ENCODE data around the gene ENDOV. TPM values are rescaled to one million over a fixed set of nuclear protein-coding genes. Genes with fewer than 3 reads are reported as not detected.

Gene ENDOV
- total RNA-seq, 2 experiments from 2014 or later = 16.8 to 18.1 TPM

- H3K4me3 Mint-ChIP-seq = peak overlapping the region; percentile 99
- peaks cover 27% of the 10 kb centered on the region for H3K27me3 Mint-ChIP-seq
- peaks cover 5% of the 10 kb centered on the region for H3K36me3 Mint-ChIP-seq (ENCODE audit: low read depth)
- POLR2A ChIA-PET = interaction anchor here (2.2 to 2.8 kb wide), 2 partner anchors 17 to 21 kb away, joined by 15 read pairs; partner anchors contain the start of gene NPTX1
- CTCF ChIA-PET = interaction anchor here (1.9 to 2.0 kb wide), 2 partner anchors 29 to 120 kb away, joined by 4 to 11 read pairs; no protein-coding TSS in a partner anchor
- intact Hi-C loops (cut with micrococcal nuclease) = no loop called here
- H3K4me1 Mint-ChIP-seq (ENCODE audit: low read depth) = peaks cover 28% of the 10 kb centered on the region
- no peaks in the 10 kb centered on the region for H3K9me3 Mint-ChIP-seq
- peak overlapping the region; percentile 92 for H3K27ac Mint-ChIP-seq
- no peak for TF ChIP-seq CTCF (IDR thresholded peaks at IDR 0.05)
- ATAC-seq = no peak
- DNase-seq = no peak
Observed at GRCh38 chr17:80455784-80456183, 40.8 kb downstream of the ENDOV start.

DNA sequence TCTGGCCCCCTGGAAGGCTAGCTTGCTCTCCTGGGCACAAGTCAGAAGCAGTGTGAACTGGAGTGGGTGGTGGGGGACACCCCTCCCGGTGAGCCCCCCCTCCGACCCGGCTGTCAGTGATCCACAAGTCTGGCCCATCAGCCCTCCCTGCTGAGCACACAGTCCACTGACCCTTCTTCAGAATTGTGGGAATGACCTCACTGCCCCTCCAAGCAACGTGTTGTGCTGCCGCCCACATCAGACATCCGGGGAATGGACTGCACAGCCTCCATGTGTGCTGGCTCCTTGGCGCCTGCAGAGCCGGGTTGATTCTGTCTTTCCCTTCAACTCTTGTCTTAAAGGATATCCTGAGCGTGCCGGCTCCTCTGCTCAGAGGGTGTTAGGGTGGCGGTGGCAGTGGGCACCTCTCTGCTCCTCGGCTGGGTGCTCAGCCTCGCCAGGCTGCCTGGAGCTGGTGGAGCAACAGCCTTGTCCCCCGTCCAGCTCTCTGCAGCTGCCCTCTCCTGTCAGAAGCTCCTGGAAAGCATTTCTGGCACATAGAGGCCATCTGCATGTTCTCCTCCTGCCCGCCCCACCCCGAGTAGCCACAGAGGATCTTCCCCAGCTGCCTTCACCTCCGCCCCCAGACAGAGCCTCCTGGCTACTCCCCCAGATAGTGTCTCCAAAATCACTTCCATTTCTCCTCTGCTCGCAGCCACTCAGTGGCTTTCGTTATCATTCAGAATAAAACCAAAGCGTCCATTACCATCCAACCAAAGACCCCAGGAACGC is 41.7 kb downstream of the ENDOV start:
- no peak for ATAC-seq
- POLR2A ChIA-PET = interaction anchor here (0.6 to 2.8 kb wide), 2 partner anchors 16 to 19 kb away, joined by 3 to 15 read pairs; no protein-coding TSS in a partner anchor
- no peak overlapping the region for H3K4me3 Mint-ChIP-seq

DNA sequence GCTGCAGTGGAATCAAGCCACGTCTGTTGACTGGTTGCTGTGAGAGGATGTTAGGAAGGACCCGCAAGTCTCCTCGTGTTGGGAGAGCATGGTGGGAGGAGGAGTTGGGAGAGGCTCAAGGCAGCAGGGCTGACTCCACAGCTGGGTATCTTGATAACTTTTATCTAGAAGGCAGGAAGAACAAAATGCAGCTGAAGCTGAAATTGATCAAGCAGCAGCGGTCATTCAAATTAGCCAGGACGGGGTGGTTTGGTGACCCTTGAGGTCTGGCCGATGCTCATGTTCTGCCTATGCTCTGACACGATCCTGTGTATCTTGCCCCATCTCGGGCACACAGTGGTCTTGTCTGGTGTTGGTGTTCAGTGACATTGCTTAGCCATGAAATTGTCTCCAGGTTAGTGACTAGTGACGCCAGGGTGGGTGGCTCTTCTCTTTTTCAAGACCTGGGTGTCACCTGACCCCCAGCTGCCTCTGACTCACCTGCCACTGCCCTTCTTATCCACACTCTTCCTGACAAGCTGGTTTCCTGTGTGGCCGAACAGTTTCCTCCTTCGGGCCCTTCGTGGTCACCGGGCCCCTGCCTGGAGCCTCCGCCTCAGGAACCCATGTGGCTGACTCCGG is 42.4 kb downstream of the ENDOV start:
- intact Hi-C loops (cut with micrococcal nuclease) = no loop called here
- ChIA-PET POLR2A (no interaction called here), CTCF (no interaction called here)
- no peak for TF ChIP-seq CTCF (IDR thresholded peaks at IDR 0.05)
- no peak for ATAC-seq
- Mint-ChIP-seq H3K4me1 (ENCODE audit: low read depth) (peaks cover 28% of the 10 kb centered on the region), H3K4me3 (no peak overlapping the region), H3K9me3 (no peaks in the 10 kb centered on the region), H3K36me3 (ENCODE audit: low read depth) (peaks cover 5% of the 10 kb centered on the region), H3K27me3 (peaks cover 27% of the 10 kb centered on the region), H3K27ac (no peak overlapping the region)
- DNase-seq = peak; percentile 51

More for the DNA sequence above, 41.7 kb downstream of the ENDOV start:
- H3K4me1 Mint-ChIP-seq (ENCODE audit: low read depth) = peaks cover 28% of the 10 kb centered on the region
- intact Hi-C loops (cut with micrococcal nuclease) = no loop called here
- DNase-seq = no peak
- H3K27me3 Mint-ChIP-seq = peaks cover 27% of the 10 kb centered on the region
- H3K27ac Mint-ChIP-seq = no peak overlapping the region
- H3K36me3 Mint-ChIP-seq (ENCODE audit: low read depth) = peaks cover 5% of the 10 kb centered on the region
- TF ChIP-seq CTCF (IDR thresholded peaks at IDR 0.05) = no peak
- CTCF ChIA-PET = interaction anchor here (2.0 kb wide), 1 partner anchor 119 kb away, joined by 4 read pairs; no protein-coding TSS in a partner anchor
- no peaks in the 10 kb centered on the region for H3K9me3 Mint-ChIP-seq

GRCh38 chr17:80458016-80458415 is 43.0 kb downstream of the ENDOV start:
- no peak overlapping the region for H3K27ac Mint-ChIP-seq
- no peaks in the 10 kb centered on the region for H3K9me3 Mint-ChIP-seq
- ChIA-PET CTCF (no interaction called here), POLR2A (no interaction called here)
- no peak overlapping the region for H3K4me3 Mint-ChIP-seq
- H3K27me3 Mint-ChIP-seq = peaks cover 27% of the 10 kb centered on the region
- peaks cover 5% of the 10 kb centered on the region for H3K36me3 Mint-ChIP-seq (ENCODE audit: low read depth)
- H3K4me1 Mint-ChIP-seq (ENCODE audit: low read depth) = peaks cover 25% of the 10 kb centered on the region
- TF ChIP-seq CTCF (IDR thresholded peaks at IDR 0.05) = no peak
- DNase-seq (no peak), ATAC-seq (no peak)
- intact Hi-C loops (cut with micrococcal nuclease) = no loop called here

GRCh38 chr17:80459234-80459633 is 44.3 kb downstream of the ENDOV start:
- no peak overlapping the region for H3K4me3 Mint-ChIP-seq
- ChIA-PET CTCF (no interaction called here), POLR2A (no interaction called here)
- ATAC-seq (no peak), DNase-seq (no peak)
- H3K9me3 Mint-ChIP-seq = no peaks in the 10 kb centered on the region
- peaks cover under 1% of the 10 kb centered on the region for H3K36me3 Mint-ChIP-seq (ENCODE audit: low read depth)
- H3K27ac Mint-ChIP-seq = no peak overlapping the region
- TF ChIP-seq CTCF (IDR thresholded peaks at IDR 0.05) = no peak
- H3K27me3 Mint-ChIP-seq = peaks cover 27% of the 10 kb centered on the region
- intact Hi-C loops (cut with micrococcal nuclease) = no loop called here
- H3K4me1 Mint-ChIP-seq (ENCODE audit: low read depth) = peaks cover 15% of the 10 kb centered on the region

Data from activated CD8-positive, alpha-beta T cell treated with anti-CD3 and anti-CD28 coated beads for 36 hours (primary cell).